ENCODE measurements around the gene KIF6. TPM values are rescaled to one million over a fixed set of nuclear protein-coding genes. Genes with fewer than 3 reads are reported as not detected.

The KIF6 gene
- polyA plus RNA-seq, 5 donors = 2.4 to 3.9 (median 2.6) TPM

DNA sequence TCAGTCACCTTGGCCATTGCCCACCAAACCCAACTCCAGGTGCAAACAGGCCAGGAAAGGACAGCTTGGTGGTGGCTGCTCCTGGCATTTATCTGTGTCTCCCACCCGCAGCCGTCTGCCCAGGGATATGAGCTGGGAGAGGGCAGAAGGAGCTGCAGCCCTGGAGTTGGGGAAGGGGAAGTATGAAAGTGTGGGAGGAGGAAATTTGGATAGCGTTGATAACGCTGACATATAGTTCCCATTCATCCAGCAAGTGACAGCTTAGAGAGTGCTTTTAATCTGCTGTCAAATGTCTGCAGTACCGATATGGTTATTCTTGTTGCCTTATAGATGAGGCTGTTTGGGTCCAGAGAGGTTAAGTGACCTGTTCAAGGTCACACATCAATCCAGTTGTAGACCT is 403.4 kb downstream of the KIF6 start:
- DNase-seq = no peak

DNA sequence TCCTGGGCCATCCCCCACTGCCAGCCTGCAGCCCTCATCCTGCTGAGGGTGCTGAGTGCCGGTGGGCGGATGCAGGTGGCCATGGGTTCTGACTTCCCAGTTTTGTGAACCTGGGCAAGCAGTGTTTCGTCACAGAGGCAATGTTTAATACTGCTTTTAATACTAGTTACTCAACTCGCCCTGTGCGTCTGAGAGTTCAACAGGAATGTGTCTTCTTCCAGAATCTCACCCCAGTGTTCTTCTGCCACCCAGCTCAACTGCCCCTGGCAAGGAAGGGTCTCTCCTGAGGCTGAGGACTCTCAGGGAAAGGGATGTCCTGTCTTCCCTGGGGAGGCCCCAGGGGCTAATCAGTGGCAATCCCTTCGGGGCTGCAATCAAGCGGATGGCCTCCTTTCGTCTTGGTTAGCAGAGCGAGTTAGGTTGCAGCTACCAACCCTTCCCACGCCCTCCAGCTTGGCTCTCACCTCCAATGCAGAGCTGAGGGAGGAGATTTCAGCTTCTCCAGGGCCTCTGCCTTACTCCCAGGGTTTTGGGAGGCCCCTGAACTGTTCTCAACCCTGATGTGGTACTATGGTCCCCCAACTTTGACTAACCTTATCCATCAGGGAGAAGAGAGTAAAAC is 404.7 kb downstream of the KIF6 start:
- DNase-seq = no peak

DNA sequence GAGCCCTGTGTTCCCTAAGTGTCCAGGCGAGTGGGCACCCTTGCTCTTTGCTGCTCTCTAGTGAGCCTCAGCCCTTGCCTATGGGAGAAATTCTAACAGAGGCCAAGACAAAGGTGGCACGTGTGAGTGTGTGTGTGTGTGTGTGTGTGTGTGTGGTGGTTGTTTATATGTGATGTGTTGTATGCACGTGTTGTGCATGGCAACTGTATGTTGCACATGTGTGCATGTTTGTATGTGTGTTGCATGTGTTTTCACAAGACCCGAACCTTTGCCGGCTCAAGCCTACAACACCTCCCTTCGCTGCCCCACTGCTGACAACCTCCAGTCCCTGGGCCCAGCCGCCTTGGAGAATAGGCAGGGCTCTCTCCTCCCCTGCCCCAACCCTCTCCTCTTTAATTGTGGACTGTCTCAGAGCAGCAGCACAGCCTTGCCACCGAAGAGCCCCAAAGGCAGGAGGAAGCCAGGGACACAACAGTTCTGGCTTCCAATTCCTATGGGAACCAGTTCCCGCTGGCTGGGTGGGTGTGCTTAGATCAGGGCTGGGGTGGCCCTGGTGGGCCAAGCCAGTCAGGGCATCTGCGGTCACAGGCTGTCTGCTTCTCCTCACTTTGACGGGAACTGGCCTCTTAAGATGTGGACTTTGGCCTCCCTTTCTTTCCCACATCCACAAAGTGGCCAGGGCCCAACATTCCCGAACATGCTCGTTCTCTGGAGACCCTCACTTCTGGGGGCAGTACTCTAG is 405.4 kb downstream of the KIF6 start:
- no peak for DNase-seq

DNA sequence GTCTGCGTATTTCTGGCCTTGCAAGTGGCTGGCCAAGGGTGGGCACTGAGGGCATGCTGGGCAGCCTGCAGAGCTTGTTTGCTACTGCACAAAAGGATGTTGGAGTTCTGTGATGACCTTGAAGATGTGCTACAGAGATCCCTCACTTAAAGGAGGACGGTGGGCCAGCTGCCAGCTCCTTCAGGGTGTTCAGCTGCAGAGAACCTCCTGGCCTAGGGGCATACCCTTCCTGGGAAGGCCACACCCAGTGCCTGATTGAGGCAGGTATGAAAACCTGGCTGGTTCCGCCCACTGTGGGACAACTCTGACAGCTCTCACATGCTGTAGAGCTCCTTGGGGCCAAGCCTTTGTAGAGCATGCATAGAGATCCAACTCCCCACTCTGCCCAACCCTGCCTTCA is 408.0 kb downstream of the KIF6 start:
- no peak for DNase-seq

DNA sequence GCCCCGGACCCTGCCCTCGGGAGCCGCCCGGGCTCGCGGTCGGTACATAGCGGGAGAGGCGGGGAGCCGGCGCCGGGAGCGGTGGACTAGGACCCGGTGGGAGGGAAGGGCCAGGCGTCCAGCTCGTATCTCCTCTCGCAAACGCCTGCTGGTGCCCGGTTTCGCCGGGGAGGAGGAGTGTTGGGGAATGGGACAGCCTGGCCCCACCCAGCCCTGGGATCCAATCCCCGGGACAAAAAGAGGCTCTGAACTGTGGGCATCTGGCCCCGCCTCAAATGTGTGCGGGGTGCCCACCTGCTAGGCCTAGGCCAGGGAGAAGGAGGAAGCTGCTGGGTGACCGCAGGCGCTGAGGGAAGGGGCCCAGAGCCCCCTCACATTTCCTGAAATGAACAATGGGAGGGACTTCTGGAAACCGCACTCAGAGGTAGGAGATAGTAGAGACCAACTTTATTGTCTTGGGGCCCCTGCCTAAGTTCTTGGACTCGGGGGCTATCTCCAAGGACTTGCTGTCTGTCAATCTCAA is 410.9 kb downstream of the KIF6 start, which contains the start of gene KCNK17:
Gene KCNK17, minus strand, starts transcription at position 147 of the 523 bp plus-strand sequence. Its CDS starts 99 bp downstream, at position 48.
- no peak for DNase-seq

DNA sequence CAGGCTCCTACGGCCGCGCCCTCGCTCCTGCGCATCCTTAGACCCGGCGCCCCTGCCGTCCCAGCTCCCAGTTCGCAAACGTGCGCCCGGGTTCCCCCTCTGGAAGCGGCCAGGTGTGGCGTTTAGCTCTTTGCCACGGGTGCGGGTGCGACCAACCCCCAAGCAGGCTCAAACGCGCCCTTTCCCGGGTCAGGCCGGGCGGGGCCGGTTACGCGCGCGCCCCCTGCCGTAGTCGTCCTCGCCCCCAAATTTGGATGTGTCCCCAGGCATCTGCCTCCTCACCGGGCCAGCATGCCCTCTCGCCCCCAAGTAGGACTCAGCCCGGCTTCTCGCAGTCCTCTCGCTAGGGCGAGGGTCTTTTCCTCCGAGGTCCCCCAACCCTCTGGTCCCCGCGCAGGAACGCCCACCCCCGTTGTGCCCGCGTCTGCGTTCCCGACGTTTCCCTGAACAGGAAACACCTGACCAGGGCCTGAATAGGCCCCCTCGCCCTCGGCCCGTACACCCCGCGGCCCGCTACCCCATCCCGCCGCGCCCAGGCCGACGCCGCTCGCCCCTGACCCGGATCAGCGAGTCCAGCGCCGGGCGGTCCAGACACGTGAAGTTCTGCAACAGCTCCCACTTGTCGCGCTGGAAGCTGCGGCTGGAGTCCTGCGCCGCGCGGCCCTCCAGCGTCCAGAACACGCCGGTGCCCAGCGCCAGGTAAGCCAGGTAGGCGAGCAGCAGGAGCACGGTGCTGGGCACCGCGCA is 411.5 kb downstream of the KIF6 start:
- no peak for DNase-seq

DNA sequence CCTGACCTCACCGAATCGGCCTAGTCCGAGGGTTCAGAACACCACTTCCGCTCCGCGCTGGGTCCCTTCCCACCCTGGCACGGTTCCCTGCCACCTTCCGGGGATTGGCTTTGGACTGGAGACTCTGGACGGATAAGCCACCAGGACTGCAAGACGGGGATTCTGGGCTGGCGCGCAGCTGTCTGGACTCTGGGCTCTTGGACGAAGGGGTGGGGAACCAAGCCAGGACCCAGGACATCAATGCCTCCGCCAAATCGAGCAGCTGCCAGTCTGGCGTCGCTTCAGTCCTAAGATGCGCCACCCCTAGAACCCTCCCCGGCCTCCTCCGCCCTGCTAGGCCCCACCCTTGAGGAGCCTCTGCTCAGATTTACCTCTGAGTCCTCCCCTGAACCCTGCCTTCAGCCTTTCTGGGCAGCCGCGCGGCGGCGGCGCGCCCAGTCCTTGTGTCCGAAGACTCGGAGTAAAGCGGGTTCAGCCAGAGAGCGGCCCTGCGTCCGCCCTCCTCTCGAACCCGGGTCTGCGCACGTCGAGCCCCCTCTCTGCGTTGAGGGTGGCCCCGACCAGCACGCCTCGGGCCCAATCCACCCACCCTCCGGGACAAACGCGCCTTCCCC is 412.2 kb downstream of the KIF6 start:
- DNase-seq = peak in 1 of 2 donors; percentile 21

DNA sequence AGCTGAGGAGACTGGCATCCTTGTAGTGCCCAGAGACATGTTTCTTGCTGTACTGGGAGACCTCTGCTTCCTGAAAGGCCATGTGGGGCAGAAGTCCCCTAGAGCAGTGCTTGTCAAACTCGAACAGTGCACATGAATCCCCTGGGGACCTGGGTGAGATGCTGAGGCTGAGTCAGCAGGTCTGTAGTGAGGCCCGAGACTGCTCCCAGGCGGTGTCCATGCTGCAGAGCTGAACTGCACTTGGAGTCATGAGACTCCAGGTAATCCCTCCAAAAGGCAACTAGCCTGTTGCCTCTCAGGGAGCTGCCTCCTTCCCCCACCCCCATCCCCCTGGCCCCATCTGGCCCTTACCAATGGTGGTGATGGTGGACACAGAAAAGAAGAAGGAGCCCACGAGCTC is 414.7 kb downstream of the KIF6 start:
- no peak for DNase-seq

DNA sequence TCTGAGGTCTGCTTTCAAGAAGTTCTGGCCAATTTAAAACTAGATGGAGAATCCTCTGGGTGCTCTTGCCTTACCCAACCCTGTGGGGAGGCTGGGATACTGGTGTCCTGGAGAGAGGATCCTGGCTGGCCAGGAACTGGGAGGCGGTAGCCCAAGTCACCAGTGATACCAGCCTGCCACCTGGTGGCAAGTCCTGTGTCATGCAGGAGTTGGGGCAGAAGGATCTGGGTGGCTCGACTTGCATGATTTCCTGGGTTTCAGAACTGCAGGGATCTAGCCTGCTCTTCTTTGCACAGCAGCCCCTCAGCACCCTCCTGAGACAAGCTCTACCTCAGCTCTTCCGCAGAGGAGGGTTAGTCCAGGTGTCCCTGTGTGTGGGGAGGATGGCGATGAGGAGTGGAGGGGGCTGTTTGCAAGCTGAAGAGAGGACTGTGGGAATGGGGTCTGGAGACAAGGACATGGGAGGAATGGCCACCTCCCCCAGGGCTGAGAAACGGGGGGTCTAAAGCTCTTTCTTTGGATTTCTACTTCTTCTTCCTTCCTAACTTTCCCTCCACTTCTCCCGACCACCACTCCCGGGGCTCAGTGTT is 415.2 kb downstream of the KIF6 start:
- peak in 1 of 2 donors; percentile 66 for DNase-seq

DNA sequence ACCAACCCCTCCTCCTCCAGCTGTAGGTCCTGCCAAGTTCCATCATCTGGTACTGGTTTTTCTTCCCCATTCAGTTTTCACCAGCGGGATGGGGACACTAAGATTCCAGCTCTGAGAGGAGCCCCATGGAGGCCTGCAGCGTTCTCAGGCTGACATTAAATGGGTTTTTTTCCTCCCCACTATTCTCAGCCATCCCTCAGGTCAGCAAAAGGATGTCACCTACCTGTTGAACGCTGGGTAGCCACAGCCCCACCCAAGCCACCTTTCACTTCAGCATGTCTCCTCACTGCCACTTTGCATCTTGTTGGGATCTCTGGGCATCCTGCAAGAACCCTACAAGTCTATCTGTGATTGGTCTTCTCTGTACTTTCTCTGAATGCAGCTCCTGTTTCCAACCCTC is 417.7 kb downstream of the KIF6 start:
- DNase-seq = no peak

DNA sequence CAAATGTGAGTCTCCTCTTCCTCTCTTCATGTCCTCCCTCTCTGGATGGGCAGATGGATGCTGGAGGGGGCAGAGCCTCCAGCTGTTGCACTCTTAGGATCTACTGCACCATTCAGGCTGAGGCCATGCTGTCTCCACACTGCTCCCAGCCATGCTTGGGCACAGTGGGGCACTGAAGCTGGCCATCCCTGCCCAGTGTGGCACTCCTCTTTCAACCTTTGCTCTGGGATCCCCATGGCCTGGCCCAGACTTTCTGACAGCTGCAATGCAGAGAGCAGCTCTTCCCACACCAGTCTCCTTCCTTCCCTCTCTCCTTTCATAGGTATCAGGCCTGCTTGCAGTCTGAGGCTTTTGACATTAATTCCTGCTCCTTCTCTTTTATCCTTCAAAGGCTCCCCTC is 420.3 kb downstream of the KIF6 start:
- no peak for DNase-seq

DNA sequence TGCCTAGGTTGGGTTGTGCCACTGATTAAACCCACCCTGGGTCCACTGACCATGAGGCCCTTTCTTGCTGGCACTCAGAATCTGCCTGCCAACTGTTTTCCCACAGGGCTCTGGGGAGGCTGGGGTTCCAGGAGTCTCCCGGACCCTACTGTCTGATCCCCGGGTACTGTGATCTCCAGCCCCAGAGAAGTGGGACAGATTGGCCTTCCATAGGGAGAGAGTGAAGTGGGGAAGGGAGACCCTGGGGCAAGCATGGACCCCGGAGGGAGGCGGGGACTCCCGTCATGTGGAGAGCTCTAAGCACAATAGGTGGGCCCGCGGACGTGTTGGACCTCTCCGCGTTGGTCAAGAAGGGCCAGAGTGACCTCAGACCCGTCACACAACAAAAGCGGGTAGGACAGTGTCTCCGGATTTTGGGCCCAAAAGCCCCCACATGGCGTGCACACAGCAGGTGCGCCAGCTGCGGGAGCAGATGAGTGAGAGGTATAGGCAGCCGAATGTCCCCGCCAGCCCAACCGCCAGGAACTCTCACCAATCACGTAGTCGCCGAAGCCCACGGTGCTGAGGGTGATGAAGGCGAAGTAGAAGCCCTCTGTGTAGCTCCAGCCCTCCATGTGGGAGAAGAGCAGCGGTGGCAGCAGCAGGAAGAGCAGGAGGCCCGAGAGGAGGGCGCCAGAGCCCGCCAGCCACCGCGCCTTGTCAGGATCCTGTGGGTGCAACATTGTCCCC is 421.6 kb downstream of the KIF6 start:
- DNase-seq = no peak

DNA sequence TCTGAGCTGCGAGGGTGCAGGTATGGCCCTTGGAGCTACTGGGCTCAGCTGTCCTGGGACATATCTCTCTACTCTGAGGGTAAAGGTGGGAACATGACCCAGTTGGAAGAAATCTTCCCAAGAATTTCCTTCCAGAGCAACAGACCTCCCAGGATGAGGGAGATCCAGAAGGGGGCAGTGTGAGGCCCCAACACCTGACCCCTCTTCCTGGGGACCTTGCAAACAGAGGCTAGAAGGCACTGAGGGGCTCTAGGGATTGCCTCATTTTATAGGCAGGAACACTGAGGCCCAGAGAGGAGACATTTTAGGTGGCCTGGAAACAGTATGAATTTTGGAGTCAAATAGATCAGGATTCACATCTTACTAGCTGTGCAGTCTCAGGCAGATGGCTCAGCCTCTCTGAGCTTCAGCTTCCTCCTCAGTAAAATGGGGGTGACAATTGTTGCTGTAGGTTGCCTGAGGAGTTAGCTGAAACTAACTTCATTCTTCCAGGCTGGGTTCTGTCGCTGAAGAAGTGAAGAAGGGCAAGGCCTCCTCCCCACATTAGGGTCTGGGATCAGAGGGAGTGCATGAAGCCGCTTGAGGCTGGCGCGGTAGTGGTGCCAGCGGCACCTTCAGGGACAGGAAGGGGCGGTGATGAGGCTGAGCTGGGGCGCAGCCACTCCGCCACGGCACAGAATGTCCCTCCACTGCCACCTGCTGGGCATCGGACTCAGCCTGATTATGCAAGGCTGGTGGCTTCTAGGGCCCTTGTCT is 422.4 kb downstream of the KIF6 start:
- DNase-seq = peak; percentile 65 to 75

DNA sequence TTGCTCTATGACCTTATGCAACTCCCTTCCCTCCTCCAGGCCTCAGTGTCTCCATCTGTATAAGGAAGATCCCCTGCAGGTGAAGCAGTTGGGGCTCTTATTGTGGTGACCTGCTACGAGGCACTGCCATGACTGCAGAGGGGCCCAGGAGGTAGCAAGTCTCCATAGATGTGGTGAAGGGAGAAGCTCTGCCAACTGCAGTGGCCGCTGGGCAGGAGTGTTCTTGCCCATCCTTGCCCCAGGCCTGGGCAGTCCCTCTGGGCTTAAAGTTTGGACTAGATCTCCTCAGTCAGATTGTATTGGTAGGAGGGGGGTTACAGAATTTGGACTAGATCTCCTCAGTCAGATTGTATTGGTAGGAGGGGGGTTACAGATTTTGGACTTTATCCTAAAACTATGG is 423.2 kb downstream of the KIF6 start:
- DNase-seq = no peak

DNA sequence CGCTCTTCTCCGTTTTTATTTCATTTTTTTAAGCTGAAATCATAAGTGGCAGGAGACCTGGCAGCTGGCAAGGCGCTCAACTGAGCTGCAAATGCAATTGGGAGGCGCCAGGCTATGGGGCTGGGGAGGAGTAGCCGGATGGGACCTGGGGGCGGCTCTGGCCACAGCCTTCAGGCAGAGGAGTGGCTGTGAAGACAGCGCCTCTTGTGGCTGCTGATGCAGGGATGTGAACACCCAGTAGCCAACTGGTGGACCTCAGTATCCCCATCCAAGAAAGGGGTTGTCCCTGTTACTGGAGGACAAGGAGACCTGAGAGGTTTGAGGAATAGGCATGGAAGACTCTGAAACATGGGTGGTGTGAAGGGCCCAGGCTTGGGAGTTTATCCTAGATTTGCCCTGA is 423.6 kb downstream of the KIF6 start:
- no peak for DNase-seq

DNA sequence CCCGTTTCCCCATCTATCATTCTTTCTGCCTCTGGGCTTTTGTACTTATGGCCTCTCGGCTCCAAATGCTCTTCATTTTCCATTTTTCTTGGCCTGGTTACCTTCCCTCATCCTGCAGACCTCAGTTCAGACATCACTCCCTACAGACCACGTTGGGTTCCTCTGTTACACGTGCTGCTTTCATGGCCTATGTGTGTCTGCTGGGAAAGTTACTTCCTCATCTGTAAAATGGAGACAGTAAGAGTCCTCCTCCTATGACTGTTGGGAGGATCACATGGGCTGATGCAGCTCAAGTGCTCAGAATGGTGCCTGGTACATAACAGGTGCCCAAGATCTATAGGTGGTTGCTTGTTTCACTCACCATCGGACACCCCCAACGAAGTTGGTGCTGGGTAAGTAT is 424.5 kb downstream of the KIF6 start:
- no peak for DNase-seq

DNA sequence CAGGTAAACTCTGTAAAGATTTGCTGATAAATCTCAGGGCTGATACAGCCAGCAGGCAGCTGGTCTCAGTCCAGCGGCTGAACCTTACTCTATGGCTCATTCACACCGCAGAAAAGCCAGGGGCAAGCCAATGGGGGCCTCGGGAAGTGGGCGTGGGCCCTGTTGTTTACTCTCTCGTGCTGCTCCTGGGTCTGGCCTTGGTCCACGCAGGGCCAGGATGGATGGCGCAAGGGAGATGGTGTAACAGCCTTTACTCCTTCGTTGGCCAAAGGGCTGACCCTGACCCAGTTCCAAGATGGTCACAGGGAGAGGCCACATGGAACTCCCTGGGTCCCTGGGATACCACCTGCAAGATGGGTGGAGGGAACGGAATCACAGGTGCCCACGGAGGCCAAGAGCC is 427.1 kb downstream of the KIF6 start:
- no peak for DNase-seq

DNA sequence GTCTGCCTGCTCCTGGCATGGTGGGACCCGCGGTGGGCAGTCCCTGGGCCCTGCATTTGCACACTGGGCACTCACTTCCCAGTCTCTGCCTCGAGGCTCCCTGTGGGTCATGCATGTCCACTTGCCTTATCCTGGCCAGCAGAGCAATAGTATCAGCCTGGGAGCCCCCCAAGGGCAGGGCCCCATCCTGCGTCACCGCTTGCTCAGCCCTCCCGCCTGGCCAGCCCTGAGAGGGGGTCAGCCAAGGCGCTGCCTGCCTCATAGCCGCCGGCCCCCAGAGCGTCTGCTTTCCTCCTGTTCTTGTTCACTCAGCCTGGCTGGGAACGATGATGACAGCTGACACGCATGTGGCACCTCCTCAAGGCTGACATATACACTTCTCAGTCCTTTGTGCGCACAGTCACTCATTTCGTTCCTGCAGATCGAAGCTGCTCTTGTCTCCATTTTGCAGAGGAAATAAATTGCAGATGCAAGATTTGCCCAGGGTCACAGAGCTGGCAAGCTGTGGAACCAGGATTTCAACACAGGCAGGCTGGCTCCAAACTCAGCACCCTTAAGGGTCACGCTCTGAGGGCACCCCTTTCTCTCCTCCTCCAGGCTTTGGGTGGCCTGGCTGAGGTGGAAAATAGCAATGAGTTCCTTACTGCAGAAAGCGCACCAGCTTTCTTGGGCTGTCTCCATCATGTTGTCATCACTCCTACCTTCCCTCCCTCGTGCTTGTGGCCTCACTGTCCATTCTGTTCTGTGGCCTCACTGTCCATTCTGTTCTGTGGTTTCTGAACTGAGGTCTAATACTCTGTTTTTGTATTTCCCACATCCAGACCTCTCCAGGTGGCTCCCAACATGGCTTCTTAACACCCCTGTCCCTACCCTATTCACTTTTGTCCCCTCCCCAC is 428.2 kb downstream of the KIF6 start:
- peak; percentile 48 to 50 for DNase-seq

DNA sequence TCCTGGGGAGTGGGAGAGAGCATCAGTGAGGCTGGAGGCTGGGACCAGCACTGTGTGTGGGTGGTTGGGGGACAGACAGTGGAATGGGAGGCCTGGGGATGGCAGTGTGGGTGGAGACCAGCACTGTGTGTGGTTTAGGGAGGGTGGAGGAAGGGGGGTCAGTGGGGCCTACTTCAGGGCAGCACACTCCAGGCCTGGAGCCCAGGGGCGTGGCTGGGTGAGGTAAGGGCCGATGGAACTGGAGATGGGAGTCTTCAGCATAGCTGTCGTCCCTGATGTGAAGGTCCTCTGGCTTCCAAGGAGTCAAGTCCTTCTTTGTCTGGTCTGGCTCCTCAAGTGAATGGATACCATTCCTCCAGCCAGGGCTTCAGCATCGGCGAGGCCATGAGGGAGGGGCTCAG is 429.6 kb downstream of the KIF6 start:
- no peak for DNase-seq

Measured in right lung (tissue), 5 donors.